ENCODE results near the gene C5AR2.
"Not testable (repeated sequence)": the region's sequence is repeated elsewhere in the genome, so short reads cannot be mapped to it uniquely, and the experiment has no call there.

C5AR2 gene

GRCh38 chr19:47331931-47332547 lies at the start of gene C5AR2:
Gene C5AR2, plus strand, starts transcription at chr19:47332175. Its CDS starts 8,625 bp downstream, at chr19:47340800.
- Histone ChIP-seq H3K4me3 (ENCODE audit: low read depth, low read length) (no peak within 1 kb of the TSS), H3K36me3 (ENCODE audit: control insufficient read depth, insufficient read depth, low read length) (no peaks in the 10 kb centered on the region), H3K9me3 (ENCODE audit: control insufficient read depth, insufficient read depth, low read length) (no peaks in the 10 kb centered on the region), H3K27me3 (ENCODE audit: control insufficient read depth, insufficient read depth, low read length) (no peaks in the 10 kb centered on the region), H3K9ac (ENCODE audit: low read depth, low read length) (no peak within 1 kb of the TSS), H3K4me1 (ENCODE audit: control insufficient read depth, insufficient read depth, low read length) (no peaks in the 10 kb centered on the region), H3K27ac (ENCODE audit: low read depth, low read length) (no peak within 1 kb of the TSS)

- H3K27ac ChIP-seq (ENCODE audit: low read depth, low read length) = no peak overlapping the region
- no peaks in the 10 kb centered on the region for H3K27me3 ChIP-seq (ENCODE audit: control insufficient read depth, insufficient read depth, low read length)
- H3K9me3 ChIP-seq (ENCODE audit: control insufficient read depth, insufficient read depth, low read length) = no peaks in the 10 kb centered on the region
- H3K36me3 ChIP-seq (ENCODE audit: control insufficient read depth, insufficient read depth, low read length) = no peaks in the 10 kb centered on the region
- no peak overlapping the region for H3K4me3 ChIP-seq (ENCODE audit: low read depth, low read length)
- no peak overlapping the region for H3K9ac ChIP-seq (ENCODE audit: low read depth, low read length)
- H3K4me1 ChIP-seq (ENCODE audit: control insufficient read depth, insufficient read depth, low read length) = no peaks in the 10 kb centered on the region
Observed at GRCh38 chr19:47283405-47284059, 48.4 kb upstream of the C5AR2 start.

GRCh38 chr19:47284324-47284899 lies 47.6 kb upstream of the C5AR2 start:
- Histone ChIP-seq H3K9me3 (ENCODE audit: control insufficient read depth, insufficient read depth, low read length) (no peaks in the 10 kb centered on the region), H3K27ac (ENCODE audit: low read depth, low read length) (no peak overlapping the region), H3K4me1 (ENCODE audit: control insufficient read depth, insufficient read depth, low read length) (no peaks in the 10 kb centered on the region), H3K9ac (ENCODE audit: low read depth, low read length) (no peak overlapping the region), H3K36me3 (ENCODE audit: control insufficient read depth, insufficient read depth, low read length) (no peaks in the 10 kb centered on the region), H3K27me3 (ENCODE audit: control insufficient read depth, insufficient read depth, low read length) (no peaks in the 10 kb centered on the region), H3K4me3 (ENCODE audit: low read depth, low read length) (no peak overlapping the region)

GRCh38 chr19:47296036-47296435 lies 35.9 kb upstream of the C5AR2 start:
- no peaks in the 10 kb centered on the region for H3K27me3 ChIP-seq (ENCODE audit: control insufficient read depth, insufficient read depth, low read length)
- no peak overlapping the region for H3K27ac ChIP-seq (ENCODE audit: low read depth, low read length)
- no peak overlapping the region for H3K4me3 ChIP-seq (ENCODE audit: low read depth, low read length)

GRCh38 chr19:47300867-47301266 lies 31.1 kb upstream of the C5AR2 start:
- not testable (repeated sequence) for H3K4me1 ChIP-seq (ENCODE audit: control insufficient read depth, insufficient read depth, low read length); H3K27ac ChIP-seq (ENCODE audit: low read depth, low read length); H3K9me3 ChIP-seq (ENCODE audit: control insufficient read depth, insufficient read depth, low read length); H3K4me3 ChIP-seq (ENCODE audit: low read depth, low read length); H3K36me3 ChIP-seq (ENCODE audit: control insufficient read depth, insufficient read depth, low read length); H3K9ac ChIP-seq (ENCODE audit: low read depth, low read length); H3K27me3 ChIP-seq (ENCODE audit: control insufficient read depth, insufficient read depth, low read length)

More at GRCh38 chr19:47296036-47296435, 35.9 kb upstream of the C5AR2 start:
- Histone ChIP-seq H3K36me3 (ENCODE audit: control insufficient read depth, insufficient read depth, low read length) (no peaks in the 10 kb centered on the region), H3K9me3 (ENCODE audit: control insufficient read depth, insufficient read depth, low read length) (no peaks in the 10 kb centered on the region), H3K4me1 (ENCODE audit: control insufficient read depth, insufficient read depth, low read length) (no peaks in the 10 kb centered on the region), H3K9ac (ENCODE audit: low read depth, low read length) (no peak overlapping the region)

GRCh38 chr19:47302249-47302648 lies 29.7 kb upstream of the C5AR2 start:
- Histone ChIP-seq H3K4me1 (ENCODE audit: control insufficient read depth, insufficient read depth, low read length) (no peaks in the 10 kb centered on the region), H3K9ac (ENCODE audit: low read depth, low read length) (no peak overlapping the region), H3K27ac (ENCODE audit: low read depth, low read length) (no peak overlapping the region), H3K9me3 (ENCODE audit: control insufficient read depth, insufficient read depth, low read length) (no peaks in the 10 kb centered on the region), H3K36me3 (ENCODE audit: control insufficient read depth, insufficient read depth, low read length) (no peaks in the 10 kb centered on the region), H3K27me3 (ENCODE audit: control insufficient read depth, insufficient read depth, low read length) (no peaks in the 10 kb centered on the region), H3K4me3 (ENCODE audit: low read depth, low read length) (no peak overlapping the region)

- Histone ChIP-seq H3K9ac (ENCODE audit: low read depth, low read length) (no peak overlapping the region), H3K4me1 (ENCODE audit: control insufficient read depth, insufficient read depth, low read length) (no peaks in the 10 kb centered on the region), H3K27me3 (ENCODE audit: control insufficient read depth, insufficient read depth, low read length) (no peaks in the 10 kb centered on the region), H3K27ac (ENCODE audit: low read depth, low read length) (no peak overlapping the region), H3K4me3 (ENCODE audit: low read depth, low read length) (no peak overlapping the region), H3K9me3 (ENCODE audit: control insufficient read depth, insufficient read depth, low read length) (no peaks in the 10 kb centered on the region), H3K36me3 (ENCODE audit: control insufficient read depth, insufficient read depth, low read length) (no peaks in the 10 kb centered on the region)
Observed at GRCh38 chr19:47303966-47304365, 28.0 kb upstream of the C5AR2 start.

- Histone ChIP-seq H3K4me3 (ENCODE audit: low read depth, low read length) (no peak overlapping the region), H3K4me1 (ENCODE audit: control insufficient read depth, insufficient read depth, low read length) (no peaks in the 10 kb centered on the region), H3K27ac (ENCODE audit: low read depth, low read length) (no peak overlapping the region), H3K36me3 (ENCODE audit: control insufficient read depth, insufficient read depth, low read length) (no peaks in the 10 kb centered on the region), H3K9me3 (ENCODE audit: control insufficient read depth, insufficient read depth, low read length) (no peaks in the 10 kb centered on the region), H3K27me3 (ENCODE audit: control insufficient read depth, insufficient read depth, low read length) (no peaks in the 10 kb centered on the region), H3K9ac (ENCODE audit: low read depth, low read length) (no peak overlapping the region)
Observed at GRCh38 chr19:47305309-47305751, 26.6 kb upstream of the C5AR2 start.

- Histone ChIP-seq H3K27me3 (ENCODE audit: control insufficient read depth, insufficient read depth, low read length) (no peaks in the 10 kb centered on the region), H3K9ac (ENCODE audit: low read depth, low read length) (no peak overlapping the region), H3K27ac (ENCODE audit: low read depth, low read length) (no peak overlapping the region), H3K36me3 (ENCODE audit: control insufficient read depth, insufficient read depth, low read length) (no peaks in the 10 kb centered on the region), H3K4me1 (ENCODE audit: control insufficient read depth, insufficient read depth, low read length) (no peaks in the 10 kb centered on the region), H3K9me3 (ENCODE audit: control insufficient read depth, insufficient read depth, low read length) (no peaks in the 10 kb centered on the region), H3K4me3 (ENCODE audit: low read depth, low read length) (no peak overlapping the region)
Observed at GRCh38 chr19:47306303-47306702, 25.7 kb upstream of the C5AR2 start.

GRCh38 chr19:47309038-47309437 lies 22.9 kb upstream of the C5AR2 start:
- Histone ChIP-seq H3K27ac (ENCODE audit: low read depth, low read length) (no peak overlapping the region), H3K27me3 (ENCODE audit: control insufficient read depth, insufficient read depth, low read length) (no peaks in the 10 kb centered on the region), H3K4me1 (ENCODE audit: control insufficient read depth, insufficient read depth, low read length) (no peaks in the 10 kb centered on the region), H3K9me3 (ENCODE audit: control insufficient read depth, insufficient read depth, low read length) (no peaks in the 10 kb centered on the region), H3K4me3 (ENCODE audit: low read depth, low read length) (no peak overlapping the region), H3K36me3 (ENCODE audit: control insufficient read depth, insufficient read depth, low read length) (no peaks in the 10 kb centered on the region), H3K9ac (ENCODE audit: low read depth, low read length) (no peak overlapping the region)

- no peaks in the 10 kb centered on the region for H3K27me3 ChIP-seq (ENCODE audit: control insufficient read depth, insufficient read depth, low read length)
- H3K27ac ChIP-seq (ENCODE audit: low read depth, low read length) = no peak within 1 kb of the TSS
- H3K4me3 ChIP-seq (ENCODE audit: low read depth, low read length) = no peak within 1 kb of the TSS
- no peaks in the 10 kb centered on the region for H3K4me1 ChIP-seq (ENCODE audit: control insufficient read depth, insufficient read depth, low read length)
- no peaks in the 10 kb centered on the region for H3K36me3 ChIP-seq (ENCODE audit: control insufficient read depth, insufficient read depth, low read length)
- no peak within 1 kb of the TSS for H3K9ac ChIP-seq (ENCODE audit: low read depth, low read length)
- no peaks in the 10 kb centered on the region for H3K9me3 ChIP-seq (ENCODE audit: control insufficient read depth, insufficient read depth, low read length)
Observed at GRCh38 chr19:47309608-47310007, 22.4 kb upstream of the C5AR2 start, which contains the start of gene C5AR1. Gene C5AR1, plus strand, starts transcription at chr19:47309861. Its CDS starts 35 bp downstream, at chr19:47309896.

All from HUES48 (cell line).